ENCODE measurements around the gene OTOR.

DNA sequence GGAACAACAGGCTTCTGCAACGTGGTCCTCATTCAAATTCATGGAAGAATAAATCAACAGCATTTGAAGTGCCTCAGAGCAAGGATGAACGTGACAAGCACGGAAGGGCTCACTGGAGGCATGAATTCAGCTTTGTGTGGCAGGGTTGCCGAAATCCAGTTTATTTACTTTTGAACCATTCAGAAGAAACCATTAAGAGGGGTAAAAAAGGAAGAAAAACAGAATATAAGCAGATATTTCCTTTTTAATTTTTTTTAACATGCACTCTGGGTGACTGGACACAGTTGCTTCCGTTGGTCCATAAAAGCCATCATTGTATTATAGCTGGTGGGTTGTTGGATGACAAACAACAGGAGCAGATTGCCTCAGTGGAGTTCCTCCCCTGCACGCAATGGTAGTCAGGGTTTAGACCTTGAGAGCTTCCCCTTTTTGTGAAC is 35.6 kb upstream of the OTOR start:
- TF ChIP-seq FOXK2 (IDR thresholded peaks at IDR 0.05) (no peak), BHLHE40 (IDR thresholded peaks at IDR 0.05; ENCODE audit: borderline replicate concordance) (no peak), FOXA1 (IDR thresholded peaks at IDR 0.05) (no peak), NFRKB (IDR thresholded peaks at IDR 0.05) (no peak)

Measured in HEK293T (cell line).